GM19099 (cell line): ENCODE measurements around the gene C1orf174.

Source experiments
- POLR2A ChIP-seq: IDR thresholded peaks from 3 replicates; pipeline ENCODE4 v1.6.1; 2011; ENCODE audit warnings: low read depth; ENCODE audit not compliant: insufficient read length; ENCODE audit errors: extremely low read depth

The C1orf174 gene

DNA sequence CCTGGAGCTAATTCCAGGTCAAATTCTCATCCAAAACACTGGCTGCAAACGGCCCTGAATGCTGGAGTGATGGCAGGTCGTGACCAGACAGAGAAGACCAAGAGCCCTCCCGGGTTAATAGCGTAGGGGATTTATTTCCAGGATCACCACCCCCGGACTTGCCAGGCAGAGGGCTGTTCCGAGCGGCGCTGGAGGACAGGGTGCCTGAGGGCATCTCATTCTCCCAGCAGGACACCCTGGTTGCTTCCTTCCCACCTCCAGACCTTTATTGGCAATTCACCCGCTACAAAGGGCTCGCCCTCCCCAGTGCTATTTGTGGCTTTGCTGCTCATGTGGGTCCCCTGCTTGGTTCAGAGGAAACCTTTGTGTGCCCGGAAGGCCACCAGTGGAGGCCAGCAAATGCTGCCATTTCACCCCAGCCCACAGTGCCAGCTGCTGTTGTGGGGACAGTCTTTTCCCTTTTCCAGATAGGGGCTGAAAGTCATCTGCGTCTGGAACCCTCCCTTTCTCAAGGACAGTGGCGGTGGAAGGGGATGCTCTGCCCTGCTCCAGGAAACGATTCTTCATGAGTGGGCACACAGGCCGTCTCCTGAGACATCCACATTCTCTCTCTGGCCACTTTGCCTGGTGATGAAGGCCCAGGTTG lies 19.0 kb upstream of the C1orf174 start:
- no peak for TF ChIP-seq POLR2A

- no peak for TF ChIP-seq POLR2A
Measured at GRCh38 chr1:3917761-3918160, 17.7 kb upstream of the C1orf174 start.

DNA sequence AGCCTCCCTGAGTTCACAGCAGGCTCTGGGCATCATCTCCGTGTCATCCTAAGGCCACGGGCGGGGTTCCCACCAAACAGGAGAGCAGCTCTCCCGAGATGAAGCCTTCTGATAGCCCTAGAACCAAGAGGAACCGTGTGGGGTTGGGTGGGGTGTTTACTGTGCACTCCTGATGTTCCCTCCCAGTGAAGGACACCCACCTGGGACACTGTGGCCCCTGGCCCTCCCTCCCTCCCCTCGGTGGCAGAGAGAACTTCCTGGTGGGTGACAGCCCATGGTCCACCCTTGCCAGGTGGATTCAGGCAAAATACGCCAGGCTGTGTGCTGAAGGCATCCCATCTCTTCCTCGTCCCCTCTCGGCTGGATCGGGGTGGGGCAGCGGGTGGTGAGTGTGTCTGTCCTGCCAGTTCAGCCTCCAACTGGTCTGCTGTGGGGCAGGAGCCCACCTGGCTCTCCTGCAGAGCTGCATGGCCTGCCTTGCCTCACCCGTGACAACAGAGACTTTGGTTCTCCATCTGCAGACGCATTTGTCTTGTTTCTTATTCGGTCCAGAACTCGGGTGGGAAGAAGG lies 15.6 kb upstream of the C1orf174 start:
- TF ChIP-seq POLR2A, result no peak

- TF ChIP-seq POLR2A, result no peak
Measured at GRCh38 chr1:3914911-3915310, 14.8 kb upstream of the C1orf174 start.

- TF ChIP-seq POLR2A, result no peak
Measured at GRCh38 chr1:3914331-3914851, 14.3 kb upstream of the C1orf174 start.

GRCh38 chr1:3912809-3913685 lies 13.0 kb upstream of the C1orf174 start:
- TF ChIP-seq POLR2A, result no peak

DNA sequence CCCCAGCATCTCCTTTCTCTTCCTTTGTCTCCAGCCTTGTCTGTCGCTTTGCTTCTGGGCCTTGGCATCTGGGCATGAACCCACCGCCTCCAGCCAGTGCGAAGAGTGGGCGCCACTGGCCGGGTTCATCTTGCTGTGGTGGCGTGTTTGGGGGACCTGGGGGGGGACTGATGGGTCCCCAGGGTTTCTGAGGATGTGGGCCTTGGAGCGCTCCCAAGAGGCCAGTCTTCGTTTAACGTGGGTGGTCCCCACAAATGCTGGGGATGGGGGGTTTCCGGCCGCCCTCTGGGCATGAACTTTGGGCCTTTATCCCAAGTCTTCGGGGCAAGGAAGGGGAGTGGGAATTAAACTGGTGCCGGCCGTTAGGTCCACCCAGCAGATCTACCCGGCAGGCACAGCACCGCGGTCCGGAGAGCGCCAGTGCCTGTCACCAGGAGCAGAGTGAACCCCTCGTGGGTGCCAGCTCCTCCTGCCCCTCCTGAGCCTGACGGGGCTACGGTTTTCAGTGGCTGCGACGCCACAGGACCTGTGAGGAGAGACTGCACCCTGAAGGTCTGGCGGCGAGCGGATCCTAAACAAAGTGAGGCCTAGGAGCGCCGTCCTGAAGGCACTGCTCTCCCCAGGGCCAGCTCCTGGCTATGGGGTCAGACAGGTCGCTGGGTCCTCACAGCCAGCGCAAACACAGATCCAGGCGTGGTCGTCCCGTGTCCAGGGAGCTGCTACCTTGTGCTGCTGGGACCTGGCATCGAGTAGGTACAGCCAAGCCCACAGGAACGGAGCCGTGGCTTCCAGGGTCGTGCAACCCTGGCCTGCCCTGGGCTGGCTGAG lies 12.1 kb upstream of the C1orf174 start:
- no peak for TF ChIP-seq POLR2A

GRCh38 chr1:3910857-3911845 lies 11.1 kb upstream of the C1orf174 start:
- TF ChIP-seq POLR2A, result no peak

GRCh38 chr1:3910049-3910731 lies 10.1 kb upstream of the C1orf174 start:
- TF ChIP-seq POLR2A, result no peak

- TF ChIP-seq POLR2A, result no peak
Measured at GRCh38 chr1:3909615-3910014, 9.5 kb upstream of the C1orf174 start.

GRCh38 chr1:3908886-3909517 lies 8.9 kb upstream of the C1orf174 start:
- no peak for TF ChIP-seq POLR2A

DNA sequence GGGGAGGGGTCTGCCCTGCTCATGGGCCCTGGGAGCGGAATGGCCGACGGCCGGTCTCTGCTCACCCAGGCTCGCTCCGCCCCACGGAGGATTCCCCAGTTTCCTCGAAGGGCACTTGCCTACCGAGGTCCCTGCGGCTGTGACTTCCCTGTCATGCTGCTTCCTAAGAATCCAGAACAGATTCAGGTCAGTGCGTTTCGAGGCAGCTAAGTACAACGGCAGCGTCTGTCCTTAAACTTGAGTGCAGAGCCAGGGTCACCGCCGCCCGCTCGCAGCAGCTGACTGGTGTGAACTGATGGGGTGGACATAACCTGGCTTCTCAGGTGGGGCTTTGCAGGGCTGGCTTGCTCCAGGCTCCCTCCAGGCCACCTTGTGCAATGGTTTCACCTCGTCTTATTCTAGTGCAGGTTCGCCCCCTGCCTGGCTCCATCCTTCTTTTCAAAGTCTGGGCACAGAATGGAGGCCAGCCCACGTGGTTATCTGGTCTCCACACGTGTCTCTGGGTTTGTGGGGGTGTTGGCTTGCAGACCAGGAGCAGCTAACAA lies 7.6 kb upstream of the C1orf174 start:
- no peak for TF ChIP-seq POLR2A

GRCh38 chr1:3907031-3907534 lies 7.0 kb upstream of the C1orf174 start:
- TF ChIP-seq POLR2A, result no peak

DNA sequence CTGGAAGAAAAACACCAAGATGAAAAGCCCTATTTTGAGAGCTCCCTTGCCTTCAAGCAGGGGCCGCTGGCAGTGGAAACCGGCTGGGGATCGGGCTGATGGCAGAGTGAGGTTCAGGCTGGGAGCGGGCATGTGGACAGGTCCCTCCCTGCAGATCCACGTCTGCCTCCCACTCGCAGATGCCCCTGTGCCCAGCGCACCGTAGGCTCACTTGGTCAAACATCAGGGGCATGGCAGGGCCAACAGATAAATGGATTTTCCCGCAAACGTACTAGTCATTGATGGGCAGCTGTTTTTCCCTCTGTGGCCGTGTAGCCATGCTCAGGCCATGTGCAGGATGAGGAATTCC lies 6.6 kb upstream of the C1orf174 start:
- no peak for TF ChIP-seq POLR2A
